Measurements from ENCODE around the gene DGCR8.

DNA sequence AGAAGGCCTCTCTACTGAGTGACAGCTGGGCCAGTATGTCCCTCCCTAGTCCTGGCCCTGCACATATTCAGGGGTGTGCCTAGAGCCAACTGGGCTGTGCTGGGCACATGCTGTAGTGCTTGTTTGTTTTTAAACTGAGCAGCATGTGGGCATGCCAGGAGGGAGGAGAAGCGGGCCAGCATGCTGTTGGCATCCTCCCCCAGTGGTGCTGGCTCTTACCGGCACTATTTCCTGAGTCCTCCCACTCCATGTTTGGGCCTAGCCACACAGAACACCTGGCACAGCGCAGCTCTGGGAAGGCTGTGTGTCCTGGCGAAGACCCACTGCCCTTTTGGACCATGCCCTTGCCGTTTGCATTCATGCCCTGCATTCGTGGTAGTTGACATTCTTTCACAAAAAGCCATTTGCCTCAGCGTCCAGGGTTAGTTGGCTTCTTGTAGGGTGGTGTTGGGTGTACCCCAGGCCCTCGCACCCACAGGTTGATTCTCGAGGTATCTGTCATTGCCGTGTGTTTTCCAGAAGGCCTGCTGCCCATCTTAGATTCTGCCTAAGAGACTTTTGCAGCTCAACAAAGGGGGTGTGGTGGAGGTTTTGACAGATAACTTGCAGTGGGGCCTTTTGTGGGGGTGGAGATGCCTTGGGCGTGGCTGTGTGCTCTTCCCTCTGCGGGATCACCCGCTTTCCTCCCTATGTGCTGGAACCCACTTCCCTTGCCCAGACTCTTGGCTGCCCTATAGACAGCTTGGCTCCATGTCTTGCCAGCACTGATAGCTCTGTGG, 13.6 kb downstream of the DGCR8 start:
- TF ChIP-seq, protein P1, sequence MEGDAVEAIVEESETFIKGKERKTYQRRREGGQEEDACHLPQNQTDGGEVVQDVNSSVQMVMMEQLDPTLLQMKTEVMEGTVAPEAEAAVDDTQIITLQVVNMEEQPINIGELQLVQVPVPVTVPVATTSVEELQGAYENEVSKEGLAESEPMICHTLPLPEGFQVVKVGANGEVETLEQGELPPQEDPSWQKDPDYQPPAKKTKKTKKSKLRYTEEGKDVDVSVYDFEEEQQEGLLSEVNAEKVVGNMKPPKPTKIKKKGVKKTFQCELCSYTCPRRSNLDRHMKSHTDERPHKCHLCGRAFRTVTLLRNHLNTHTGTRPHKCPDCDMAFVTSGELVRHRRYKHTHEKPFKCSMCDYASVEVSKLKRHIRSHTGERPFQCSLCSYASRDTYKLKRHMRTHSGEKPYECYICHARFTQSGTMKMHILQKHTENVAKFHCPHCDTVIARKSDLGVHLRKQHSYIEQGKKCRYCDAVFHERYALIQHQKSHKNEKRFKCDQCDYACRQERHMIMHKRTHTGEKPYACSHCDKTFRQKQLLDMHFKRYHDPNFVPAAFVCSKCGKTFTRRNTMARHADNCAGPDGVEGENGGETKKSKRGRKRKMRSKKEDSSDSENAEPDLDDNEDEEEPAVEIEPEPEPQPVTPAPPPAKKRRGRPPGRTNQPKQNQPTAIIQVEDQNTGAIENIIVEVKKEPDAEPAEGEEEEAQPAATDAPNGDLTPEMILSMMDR (IDR thresholded peaks at IDR 0.05) = no peak
- no peak for TF ChIP-seq ZFX (IDR thresholded peaks at IDR 0.05; ENCODE audit: borderline replicate concordance)
